Vagina (tissue), 2 donors: ENCODE measurements around the gene RASSF9. TPM values are rescaled to one million over a fixed set of nuclear protein-coding genes. Genes with fewer than 3 reads are reported as not detected.

Source experiments
- DNase-seq, 2 donors: peaks; one replicate each; pipeline ENCODE4 v3.0.0-alpha.2; 2017; ENCODE audit errors: extremely low spot score in 2 of 2
- H3K27ac ChIP-seq: fragments of 200-600 bp; sonication (generic); one replicate; pipeline ENCODE4 v1.5.1; 2019
- H3K27me3 ChIP-seq: fragments of 200-600 bp; sonication (generic); one replicate; pipeline ENCODE4 v1.5.1; 2019
- H3K36me3 ChIP-seq, 2 donors: fragments of 200-600 bp; sonication (generic); one replicate each; pipeline ENCODE4 v1.5.1; 2017 to 2019
- H3K4me1 ChIP-seq: fragments of 200-600 bp; sonication (generic); one replicate; pipeline ENCODE4 v1.5.1; 2019
- H3K4me3 ChIP-seq, 2 donors: fragments of 200-600 bp; sonication (generic); 1 replicate in 1 of 2; 2 replicates in 1 of 2; pipeline ENCODE4 v1.5.1; 2016 to 2019
- H3K9me3 ChIP-seq: fragments of 200-600 bp; sonication (generic); one replicate; pipeline ENCODE4 v1.5.1; 2019
- CTCF ChIP-seq, 3 experiments: fragments of 450-650 bp in 2 of 3; fragments of 200-600 bp in 1 of 3; sonication (generic) in 1 of 3; IDR thresholded peaks; one replicate each; pipeline ENCODE4 v1.5.1; 2017 to 2019; ENCODE audit warnings: antibody characterized with exemption in 3 of 3, mild to moderate bottlenecking in 2 of 3, moderate library complexity in 2 of 3
- POLR2A ChIP-seq, 2 donors: fragments of 450-650 bp; IDR thresholded peaks; one replicate each; pipeline ENCODE4 v1.6.1; 2017; ENCODE audit warnings: antibody characterized with exemption in 2 of 2, mild to moderate bottlenecking in 2 of 2, moderate library complexity in 2 of 2
- POLR2AphosphoS5 ChIP-seq, 2 donors: sonication (generic); formaldehyde crosslinking; IDR thresholded peaks; one replicate each; pipeline ENCODE4 v1.9.0; 2017; ENCODE audit warnings: antibody characterized with exemption in 2 of 2, mild to moderate bottlenecking in 2 of 2, low read depth in 1 of 2; ENCODE audit not compliant: insufficient read depth in 1 of 2
- intact Hi-C: fragments of 100-400 bp; cut with DNase I; formaldehyde crosslinking; loops from one replicate; pipeline ENCODE4 v1.15.1; 2023
- total RNA-seq: library from RNA; depleted of rRNA; stranded (reverse); fragments of >200 nt; gene quantifications from one replicate; pipeline ENCODE4 v1.2.3, GENCODE V29; 2016

RASSF9 gene
- total RNA-seq, 1 donor from 2014 or later, result 1.7 TPM

GRCh38 chr12:85849344-85849743 is 13.1 kb upstream of the RASSF9 start:
- Histone ChIP-seq H3K4me3 (no peak overlapping the region), H3K27ac (no peak overlapping the region), H3K36me3 (no peaks in the 10 kb centered on the region), H3K27me3 (no peaks in the 10 kb centered on the region), H3K9me3 (no peaks in the 10 kb centered on the region), H3K4me1 (no peaks in the 10 kb centered on the region)
- TF ChIP-seq POLR2A (IDR thresholded peaks at IDR 0.05) (no peak), POLR2AphosphoS5 (IDR thresholded peaks at IDR 0.05; ENCODE audit: insufficient read depth in 1 of 2, low read depth in 1 of 2) (no peak), CTCF (IDR thresholded peaks at IDR 0.05) (no peak)
- intact Hi-C loops, result no loop called here
- DNase-seq, result no peak

GRCh38 chr12:85843606-85844310 is 7.5 kb upstream of the RASSF9 start:
- H3K4me1 ChIP-seq, result no peaks in the 10 kb centered on the region
- no peak for DNase-seq
- no peaks in the 10 kb centered on the region for H3K27me3 ChIP-seq
- intact Hi-C loops, result no loop called here
- no peaks in the 10 kb centered on the region for H3K36me3 ChIP-seq
- H3K4me3 ChIP-seq, result no peak overlapping the region
- H3K9me3 ChIP-seq, result no peaks in the 10 kb centered on the region
- TF ChIP-seq CTCF (IDR thresholded peaks at IDR 0.05), result no peak
- TF ChIP-seq POLR2AphosphoS5 (IDR thresholded peaks at IDR 0.05; ENCODE audit: insufficient read depth in 1 of 2, low read depth in 1 of 2), result no peak
- no peak for TF ChIP-seq POLR2A (IDR thresholded peaks at IDR 0.05)
- H3K27ac ChIP-seq, result no peak overlapping the region

GRCh38 chr12:85835426-85836196 is 598 bp downstream of the RASSF9 start:
- DNase-seq, result no peak
- no peak for TF ChIP-seq POLR2A (IDR thresholded peaks at IDR 0.05)
- TF ChIP-seq POLR2AphosphoS5 (IDR thresholded peaks at IDR 0.05; ENCODE audit: insufficient read depth in 1 of 2, low read depth in 1 of 2), result no peak
- TF ChIP-seq CTCF (IDR thresholded peaks at IDR 0.05), result no peak
- no peaks in the 10 kb centered on the region for H3K36me3 ChIP-seq
- intact Hi-C loops, result no loop called here
- peaks cover 20% of the 10 kb centered on the region for H3K4me1 ChIP-seq
- H3K4me3 ChIP-seq, result peak overlapping the region; percentile 45 to 53
- H3K27ac ChIP-seq, result peak overlapping the region; percentile 82
- H3K9me3 ChIP-seq, result no peaks in the 10 kb centered on the region
- no peaks in the 10 kb centered on the region for H3K27me3 ChIP-seq

- TF ChIP-seq POLR2A (IDR thresholded peaks at IDR 0.05), result no peak
- TF ChIP-seq POLR2AphosphoS5 (IDR thresholded peaks at IDR 0.05; ENCODE audit: insufficient read depth in 1 of 2, low read depth in 1 of 2), result no peak
- TF ChIP-seq CTCF (IDR thresholded peaks at IDR 0.05), result no peak
- peak overlapping the region; percentile 82 for H3K27ac ChIP-seq
- intact Hi-C loops, result no loop called here
- H3K27me3 ChIP-seq, result no peaks in the 10 kb centered on the region
- peak overlapping the region in 1 of 2 donors; percentile 53 for H3K4me3 ChIP-seq
- no peaks in the 10 kb centered on the region for H3K36me3 ChIP-seq
- H3K4me1 ChIP-seq, result peaks cover 20% of the 10 kb centered on the region
- no peak for DNase-seq
- H3K9me3 ChIP-seq, result no peaks in the 10 kb centered on the region
Observed at GRCh38 chr12:85834378-85834777, 1.8 kb downstream of the RASSF9 start.

- no peak for TF ChIP-seq CTCF (IDR thresholded peaks at IDR 0.05)
- no peak for TF ChIP-seq POLR2AphosphoS5 (IDR thresholded peaks at IDR 0.05; ENCODE audit: insufficient read depth in 1 of 2, low read depth in 1 of 2)
- no peak for TF ChIP-seq POLR2A (IDR thresholded peaks at IDR 0.05)
- DNase-seq, result no peak
- no peaks in the 10 kb centered on the region for H3K27me3 ChIP-seq
- H3K4me1 ChIP-seq, result peaks cover 20% of the 10 kb centered on the region
- peak overlapping the region in 1 of 2 donors; percentile 4 for H3K4me3 ChIP-seq
- H3K36me3 ChIP-seq, result no peaks in the 10 kb centered on the region
- no peaks in the 10 kb centered on the region for H3K9me3 ChIP-seq
- H3K27ac ChIP-seq, result no peak overlapping the region
- intact Hi-C loops, result no loop called here
Observed at GRCh38 chr12:85833579-85833978, 2.6 kb downstream of the RASSF9 start.
